ENCODE data around the gene LAG3.

Gene LAG3

DNA sequence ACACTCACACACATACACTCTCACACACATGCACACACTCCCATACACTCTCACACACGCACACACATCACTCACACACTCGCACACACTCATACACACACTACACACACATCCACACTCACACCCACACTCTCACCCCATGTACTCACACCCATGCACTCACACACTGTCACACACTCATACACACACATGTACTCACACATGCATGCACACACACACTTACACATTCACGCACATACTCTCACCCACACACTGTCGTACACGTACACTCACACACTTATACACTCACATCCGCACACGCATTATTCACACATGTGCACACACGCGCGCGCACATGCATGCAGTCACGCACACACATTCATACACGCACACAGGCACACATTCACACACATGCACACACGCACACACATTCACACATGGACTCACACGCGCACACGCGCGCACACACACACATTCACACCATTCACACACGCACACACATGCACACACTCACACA lies 45.4 kb downstream of the LAG3 start:
- TF ChIP-seq SIN3A (IDR thresholded peaks at IDR 0.05; ENCODE audit: borderline replicate concordance, insufficient read depth, low read length) (no peak), TAF1 (IDR thresholded peaks at IDR 0.05; ENCODE audit: borderline replicate concordance, insufficient read depth, low read length) (no peak), FOXP2 (optimal IDR thresholded peaks at IDR 0.05; ENCODE audit: borderline replicate concordance, extremely low read depth, extremely low read length, insufficient read depth) (no peak), POLR2AphosphoS5 (IDR thresholded peaks at IDR 0.05; ENCODE audit: low read depth, low read length) (no peak)
- TF ChIP-seq, protein P1, sequence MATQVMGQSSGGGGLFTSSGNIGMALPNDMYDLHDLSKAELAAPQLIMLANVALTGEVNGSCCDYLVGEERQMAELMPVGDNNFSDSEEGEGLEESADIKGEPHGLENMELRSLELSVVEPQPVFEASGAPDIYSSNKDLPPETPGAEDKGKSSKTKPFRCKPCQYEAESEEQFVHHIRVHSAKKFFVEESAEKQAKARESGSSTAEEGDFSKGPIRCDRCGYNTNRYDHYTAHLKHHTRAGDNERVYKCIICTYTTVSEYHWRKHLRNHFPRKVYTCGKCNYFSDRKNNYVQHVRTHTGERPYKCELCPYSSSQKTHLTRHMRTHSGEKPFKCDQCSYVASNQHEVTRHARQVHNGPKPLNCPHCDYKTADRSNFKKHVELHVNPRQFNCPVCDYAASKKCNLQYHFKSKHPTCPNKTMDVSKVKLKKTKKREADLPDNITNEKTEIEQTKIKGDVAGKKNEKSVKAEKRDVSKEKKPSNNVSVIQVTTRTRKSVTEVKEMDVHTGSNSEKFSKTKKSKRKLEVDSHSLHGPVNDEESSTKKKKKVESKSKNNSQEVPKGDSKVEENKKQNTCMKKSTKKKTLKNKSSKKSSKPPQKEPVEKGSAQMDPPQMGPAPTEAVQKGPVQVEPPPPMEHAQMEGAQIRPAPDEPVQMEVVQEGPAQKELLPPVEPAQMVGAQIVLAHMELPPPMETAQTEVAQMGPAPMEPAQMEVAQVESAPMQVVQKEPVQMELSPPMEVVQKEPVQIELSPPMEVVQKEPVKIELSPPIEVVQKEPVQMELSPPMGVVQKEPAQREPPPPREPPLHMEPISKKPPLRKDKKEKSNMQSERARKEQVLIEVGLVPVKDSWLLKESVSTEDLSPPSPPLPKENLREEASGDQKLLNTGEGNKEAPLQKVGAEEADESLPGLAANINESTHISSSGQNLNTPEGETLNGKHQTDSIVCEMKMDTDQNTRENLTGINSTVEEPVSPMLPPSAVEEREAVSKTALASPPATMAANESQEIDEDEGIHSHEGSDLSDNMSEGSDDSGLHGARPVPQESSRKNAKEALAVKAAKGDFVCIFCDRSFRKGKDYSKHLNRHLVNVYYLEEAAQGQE (IDR thresholded peaks at IDR 0.05; ENCODE audit: insufficient read depth in 1 of 2, low read depth in 2 of 2, low read length in 2 of 2), result no peak

DNA sequence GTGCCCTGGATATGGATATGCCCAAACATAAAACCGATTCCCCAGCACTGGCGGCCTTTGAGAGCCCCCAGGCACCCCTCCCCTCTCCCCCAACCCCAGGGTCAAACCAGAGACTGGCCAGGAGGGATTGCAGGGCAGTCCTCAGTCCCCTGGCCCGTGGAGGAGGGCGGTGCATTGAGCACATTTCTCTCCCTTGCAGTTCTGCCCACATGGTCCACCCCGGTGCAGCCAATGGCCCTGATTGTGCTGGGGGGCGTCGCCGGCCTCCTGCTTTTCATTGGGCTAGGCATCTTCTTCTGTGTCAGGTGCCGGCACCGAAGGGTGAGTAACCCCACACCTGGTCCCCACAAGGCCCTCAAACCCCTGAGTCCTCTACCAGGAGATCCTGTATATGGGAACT lies 45.9 kb downstream of the LAG3 start:
- TF ChIP-seq, protein P1 (IDR thresholded peaks at IDR 0.05; ENCODE audit: insufficient read depth in 1 of 2, low read depth in 2 of 2, low read length in 2 of 2), result no peak
- no peak for TF ChIP-seq SIN3A (IDR thresholded peaks at IDR 0.05; ENCODE audit: borderline replicate concordance, insufficient read depth, low read length)
- no peak for TF ChIP-seq FOXP2 (optimal IDR thresholded peaks at IDR 0.05; ENCODE audit: borderline replicate concordance, extremely low read depth, extremely low read length, insufficient read depth)
- TF ChIP-seq POLR2AphosphoS5 (IDR thresholded peaks at IDR 0.05; ENCODE audit: low read depth, low read length), result no peak
- TF ChIP-seq TAF1 (IDR thresholded peaks at IDR 0.05; ENCODE audit: borderline replicate concordance, insufficient read depth, low read length), result no peak

DNA sequence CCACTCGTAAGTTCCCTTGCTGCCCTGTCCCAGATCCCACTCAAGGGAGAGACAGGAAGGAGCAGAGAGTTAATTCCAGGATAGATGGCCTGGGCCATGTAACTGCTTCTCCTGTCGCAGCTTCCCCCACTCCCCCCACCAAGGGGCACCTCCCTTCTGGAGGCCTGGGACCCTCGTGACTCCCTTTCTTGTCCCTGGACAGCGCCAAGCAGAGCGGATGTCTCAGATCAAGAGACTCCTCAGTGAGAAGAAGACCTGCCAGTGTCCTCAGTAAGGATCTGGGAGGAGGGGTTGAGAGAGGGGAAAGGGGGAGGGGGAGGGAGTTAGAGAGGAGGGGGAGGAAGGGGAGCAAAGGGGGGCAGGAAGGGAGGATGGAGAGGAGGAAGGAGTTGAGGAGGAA lies 46.3 kb downstream of the LAG3 start:
- TF ChIP-seq TAF1 (IDR thresholded peaks at IDR 0.05; ENCODE audit: borderline replicate concordance, insufficient read depth, low read length) (no peak), POLR2AphosphoS5 (IDR thresholded peaks at IDR 0.05; ENCODE audit: low read depth, low read length) (no peak), SIN3A (IDR thresholded peaks at IDR 0.05; ENCODE audit: borderline replicate concordance, insufficient read depth, low read length) (no peak), FOXP2 (optimal IDR thresholded peaks at IDR 0.05; ENCODE audit: borderline replicate concordance, extremely low read depth, extremely low read length, insufficient read depth) (no peak)
- TF ChIP-seq, protein P1 (IDR thresholded peaks at IDR 0.05; ENCODE audit: insufficient read depth in 1 of 2, low read depth in 2 of 2, low read length in 2 of 2), result no peak

DNA sequence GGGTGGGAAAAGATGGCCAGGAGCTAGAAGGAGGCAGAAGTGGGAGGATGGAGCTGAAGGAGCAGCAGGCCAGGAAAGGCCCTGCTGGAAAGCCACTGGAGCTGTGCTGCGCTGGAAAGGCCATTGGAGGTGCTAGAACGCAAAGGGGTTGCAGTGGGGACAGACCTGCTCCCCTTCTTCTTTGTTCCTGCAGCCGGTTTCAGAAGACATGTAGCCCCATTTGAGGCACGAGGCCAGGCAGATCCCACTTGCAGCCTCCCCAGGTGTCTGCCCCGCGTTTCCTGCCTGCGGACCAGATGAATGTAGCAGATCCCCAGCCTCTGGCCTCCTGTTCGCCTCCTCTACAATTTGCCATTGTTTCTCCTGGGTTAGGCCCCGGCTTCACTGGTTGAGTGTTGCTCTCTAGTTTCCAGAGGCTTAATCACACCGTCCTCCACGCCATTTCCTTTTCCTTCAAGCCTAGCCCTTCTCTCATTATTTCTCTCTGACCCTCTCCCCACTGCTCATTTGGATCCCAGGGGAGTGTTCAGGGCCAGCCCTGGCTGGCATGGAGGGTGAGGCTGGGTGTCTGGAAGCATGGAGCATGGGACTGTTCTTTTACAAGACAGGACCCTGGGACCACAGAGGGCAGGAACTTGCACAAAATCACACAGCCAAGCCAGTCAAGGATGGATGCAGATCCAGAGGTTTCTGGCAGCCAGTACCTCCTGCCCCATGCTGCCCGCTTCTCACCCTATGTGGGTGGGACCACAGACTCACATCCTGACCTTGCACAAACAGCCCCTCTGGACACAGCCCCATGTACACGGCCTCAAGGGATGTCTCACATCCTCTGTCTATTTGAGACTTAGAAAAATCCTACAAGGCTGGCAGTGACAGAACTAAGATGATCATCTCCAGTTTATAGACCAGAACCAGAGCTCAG lies 47.0 kb downstream of the LAG3 start:
- no peak for TF ChIP-seq POLR2AphosphoS5 (IDR thresholded peaks at IDR 0.05; ENCODE audit: low read depth, low read length)
- TF ChIP-seq TAF1 (IDR thresholded peaks at IDR 0.05; ENCODE audit: borderline replicate concordance, insufficient read depth, low read length), result no peak
- TF ChIP-seq FOXP2 (optimal IDR thresholded peaks at IDR 0.05; ENCODE audit: borderline replicate concordance, extremely low read depth, extremely low read length, insufficient read depth), result no peak
- no peak for TF ChIP-seq SIN3A (IDR thresholded peaks at IDR 0.05; ENCODE audit: borderline replicate concordance, insufficient read depth, low read length)
- TF ChIP-seq, protein P1 (IDR thresholded peaks at IDR 0.05; ENCODE audit: insufficient read depth in 1 of 2, low read depth in 2 of 2, low read length in 2 of 2), result no peak
